GM18498 (cell line): ENCODE measurements around the gene PSMD5.
"Not testable (repeated sequence)": the region's sequence is repeated elsewhere in the genome, so short reads cannot be mapped to it uniquely, and the experiment has no call there.

Experiments used
- ATAC-seq: cut with Tn5 transposase; IDR thresholded peaks from one replicate; pipeline ENCODE4 v1.9.1; 2021; ENCODE audit warnings: mild to moderate bottlenecking, moderate library complexity; ENCODE audit not compliant: unreplicated experiment

Gene PSMD5

GRCh38 chr9:120818595-120818994 lies 24.1 kb downstream of the PSMD5 start:
- ATAC-seq = no peak

- no peak for ATAC-seq
Observed at GRCh38 chr9:120815075-120815474, 27.6 kb downstream of the PSMD5 start.

- no peak for ATAC-seq
Observed at GRCh38 chr9:120808931-120809330, 33.8 kb downstream of the PSMD5 start.

- no peak for ATAC-seq
Observed at GRCh38 chr9:120807607-120808379, 34.9 kb downstream of the PSMD5 start.

GRCh38 chr9:120804784-120805363 lies 37.8 kb downstream of the PSMD5 start:
- not testable (repeated sequence) for ATAC-seq

- no peak for ATAC-seq
Observed at GRCh38 chr9:120801441-120801840, 41.3 kb downstream of the PSMD5 start.

- peak; percentile 95 for ATAC-seq
Observed at GRCh38 chr9:120792898-120793765, 49.6 kb downstream of the PSMD5 start, which contains the start of gene FBXW2. Gene FBXW2 (minus strand): TSS chr9:120793416. CDS start chr9:120788258, 5,158 bp downstream.

- no peak for ATAC-seq
Observed at GRCh38 chr9:120791161-120791560, 51.6 kb downstream of the PSMD5 start.

- no peak for ATAC-seq
Observed at GRCh38 chr9:120787933-120788332, 54.8 kb downstream of the PSMD5 start.

- no peak for ATAC-seq
Observed at GRCh38 chr9:120783602-120784047, 59.1 kb downstream of the PSMD5 start.

GRCh38 chr9:120781236-120781635 lies 61.5 kb downstream of the PSMD5 start:
- ATAC-seq = no peak

GRCh38 chr9:120780367-120780766 lies 62.4 kb downstream of the PSMD5 start:
- ATAC-seq = no peak

GRCh38 chr9:120779227-120779626 lies 63.5 kb downstream of the PSMD5 start:
- ATAC-seq = no peak

- no peak for ATAC-seq
Observed at GRCh38 chr9:120778758-120779157, 64.0 kb downstream of the PSMD5 start.

GRCh38 chr9:120777229-120777628 lies 65.5 kb downstream of the PSMD5 start:
- ATAC-seq = no peak

- ATAC-seq = no peak
Observed at GRCh38 chr9:120776788-120777187, 65.9 kb downstream of the PSMD5 start.

- ATAC-seq = no peak
Observed at GRCh38 chr9:120775859-120776258, 66.9 kb downstream of the PSMD5 start.

- ATAC-seq = no peak
Observed at GRCh38 chr9:120774719-120775118, 68.0 kb downstream of the PSMD5 start.

GRCh38 chr9:120773256-120773655 lies 69.5 kb downstream of the PSMD5 start:
- ATAC-seq = no peak

- no peak for ATAC-seq
Observed at GRCh38 chr9:120770931-120771330, 71.8 kb downstream of the PSMD5 start.

- no peak for ATAC-seq
Observed at GRCh38 chr9:120768886-120769285, 73.8 kb downstream of the PSMD5 start.
